ENCODE measurements around the gene SLC9A1.
"Not testable (repeated sequence)": the region's sequence is repeated elsewhere in the genome, so short reads cannot be mapped to it uniquely, and the experiment has no call there.

SLC9A1 gene

GRCh38 chr1:27154991-27155781 is at the start of gene SLC9A1:
Gene SLC9A1 (minus strand): TSS chr1:27155125. CDS start chr1:27154334, 791 bp downstream.
- DNase-seq = peak; percentile 96

- no peak for DNase-seq
Measured at GRCh38 chr1:27203946-27204345, 49.0 kb upstream of the SLC9A1 start.

- DNase-seq = no peak
Measured at GRCh38 chr1:27201295-27201694, 46.4 kb upstream of the SLC9A1 start.

- DNase-seq = no peak
Measured at GRCh38 chr1:27193194-27193593, 38.3 kb upstream of the SLC9A1 start.

GRCh38 chr1:27192039-27192529 is 37.2 kb upstream of the SLC9A1 start:
- DNase-seq = no peak

GRCh38 chr1:27184665-27185064 is 29.7 kb upstream of the SLC9A1 start:
- not testable (repeated sequence) for DNase-seq

GRCh38 chr1:27179979-27180378 is 25.1 kb upstream of the SLC9A1 start:
- DNase-seq = no peak

- no peak for DNase-seq
Measured at GRCh38 chr1:27179379-27179778, 24.5 kb upstream of the SLC9A1 start.

- DNase-seq = no peak
Measured at GRCh38 chr1:27176954-27177353, 22.0 kb upstream of the SLC9A1 start.

GRCh38 chr1:27176323-27176722 is 21.4 kb upstream of the SLC9A1 start:
- DNase-seq = no peak

- DNase-seq = not testable (repeated sequence)
Measured at GRCh38 chr1:27172992-27173391, 18.1 kb upstream of the SLC9A1 start.

- no peak for DNase-seq
Measured at GRCh38 chr1:27166929-27167328, 12.0 kb upstream of the SLC9A1 start.

- DNase-seq = peak; percentile 20
Measured at GRCh38 chr1:27166351-27166802, 11.5 kb upstream of the SLC9A1 start.

GRCh38 chr1:27163093-27163492 is 8.2 kb upstream of the SLC9A1 start:
- DNase-seq = no peak

GRCh38 chr1:27162090-27162489 is 7.2 kb upstream of the SLC9A1 start:
- no peak for DNase-seq

GRCh38 chr1:27161594-27161993 is 6.7 kb upstream of the SLC9A1 start:
- DNase-seq = no peak

- peak; percentile 74 for DNase-seq
Measured at GRCh38 chr1:27157194-27157593, 2.3 kb upstream of the SLC9A1 start.

- DNase-seq = no peak
Measured at GRCh38 chr1:27154469-27154990, 395 bp downstream of the SLC9A1 start.

GRCh38 chr1:27153927-27154358 is 982 bp downstream of the SLC9A1 start:
- DNase-seq = no peak

- no peak for DNase-seq
Measured at GRCh38 chr1:27153549-27153886, 1.4 kb downstream of the SLC9A1 start.

- DNase-seq = no peak
Measured at GRCh38 chr1:27152829-27153548, 1.9 kb downstream of the SLC9A1 start.

GRCh38 chr1:27152004-27152828 is 2.7 kb downstream of the SLC9A1 start:
- no peak for DNase-seq

- DNase-seq = no peak
Measured at GRCh38 chr1:27150641-27151040, 4.3 kb downstream of the SLC9A1 start.

All from OCI-M1 (cell line).